ENCODE data around the gene KIF19.

The KIF19 gene

GRCh38 chr17:74344658-74345057 lies 18.6 kb downstream of the KIF19 start:
- no peak for DNase-seq (ENCODE audit: low read depth)
- TF ChIP-seq CTCF (IDR thresholded peaks at IDR 0.05; ENCODE audit: insufficient read depth, low read depth, low read length, missing control alignments), result no peak
- no peak overlapping the region for H3K4me3 ChIP-seq (ENCODE audit: low read depth, low read length)

GRCh38 chr17:74345433-74346241 lies 19.6 kb downstream of the KIF19 start:
- H3K4me3 ChIP-seq (ENCODE audit: low read depth, low read length), result no peak overlapping the region
- TF ChIP-seq CTCF (IDR thresholded peaks at IDR 0.05; ENCODE audit: insufficient read depth, low read depth, low read length, missing control alignments), result no peak
- no peak for DNase-seq (ENCODE audit: low read depth)

- no peak for TF ChIP-seq CTCF (IDR thresholded peaks at IDR 0.05; ENCODE audit: insufficient read depth, low read depth, low read length, missing control alignments)
- no peak for DNase-seq (ENCODE audit: low read depth)
- no peak overlapping the region for H3K4me3 ChIP-seq (ENCODE audit: low read depth, low read length)
Measured at GRCh38 chr17:74347646-74348045, 21.6 kb downstream of the KIF19 start.

- no peak overlapping the region for H3K4me3 ChIP-seq (ENCODE audit: low read depth, low read length)
- TF ChIP-seq CTCF (IDR thresholded peaks at IDR 0.05; ENCODE audit: insufficient read depth, low read depth, low read length, missing control alignments), result no peak
- DNase-seq (ENCODE audit: low read depth), result no peak
Measured at GRCh38 chr17:74349120-74349519, 23.1 kb downstream of the KIF19 start.

GRCh38 chr17:74350486-74350885 lies 24.5 kb downstream of the KIF19 start:
- TF ChIP-seq CTCF (IDR thresholded peaks at IDR 0.05; ENCODE audit: insufficient read depth, low read depth, low read length, missing control alignments), result no peak
- no peak overlapping the region for H3K4me3 ChIP-seq (ENCODE audit: low read depth, low read length)
- no peak for DNase-seq (ENCODE audit: low read depth)

GRCh38 chr17:74351552-74352210 lies 25.7 kb downstream of the KIF19 start:
- DNase-seq (ENCODE audit: low read depth), result no peak
- TF ChIP-seq CTCF (IDR thresholded peaks at IDR 0.05; ENCODE audit: insufficient read depth, low read depth, low read length, missing control alignments), result no peak
- H3K4me3 ChIP-seq (ENCODE audit: low read depth, low read length), result no peak overlapping the region
